Fibroblast of pulmonary artery (primary cell): Measurements from ENCODE around the gene SIVA1.

Experiments
- DNase-seq: peaks from one replicate; pipeline ENCODE4 v3.0.0-alpha.2; 2010; ENCODE audit warnings: low read depth
- H3K4me3 ChIP-seq: replicated peaks from 2 replicates; pipeline ENCODE4 v1.5.1; 2011; ENCODE audit warnings: low read depth, mild to moderate bottlenecking, control low read depth, low read length, moderate library complexity
- CTCF ChIP-seq: IDR thresholded peaks from 2 replicates; pipeline ENCODE4 v1.5.1; 2011; ENCODE audit warnings: mild to moderate bottlenecking, control low read depth, low read length, inconsistent platforms; ENCODE audit errors: missing control alignments

SIVA1 gene

DNA sequence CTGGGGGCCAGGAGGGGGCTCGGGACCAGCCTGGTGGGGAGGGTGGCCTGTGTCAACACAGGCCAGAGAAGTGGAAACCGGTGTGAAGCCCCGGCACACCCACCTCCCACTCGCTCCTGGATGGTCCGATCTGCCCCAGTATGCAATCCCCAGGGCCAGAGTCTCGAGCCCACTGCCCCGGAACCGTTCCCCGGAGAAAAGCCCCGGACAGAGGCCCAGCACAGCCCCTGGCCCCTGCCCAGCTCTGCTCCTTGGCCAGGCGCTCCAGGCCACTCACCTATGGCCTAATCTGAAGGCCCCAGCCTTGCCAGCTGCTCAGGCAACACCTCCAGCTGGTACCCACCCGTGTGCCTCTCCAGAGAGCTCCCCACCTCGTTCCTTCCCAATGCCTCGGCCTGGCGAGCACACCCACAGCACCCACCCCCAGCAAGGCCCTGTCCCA lies 24.9 kb downstream of the SIVA1 start:
- no peak overlapping the region for H3K4me3 ChIP-seq
- no peak for TF ChIP-seq CTCF
- no peak for DNase-seq

GRCh38 chr14:104778694-104779331 lies 25.9 kb downstream of the SIVA1 start:
- DNase-seq, result no peak
- no peak overlapping the region for H3K4me3 ChIP-seq
- TF ChIP-seq CTCF, result no peak

DNA sequence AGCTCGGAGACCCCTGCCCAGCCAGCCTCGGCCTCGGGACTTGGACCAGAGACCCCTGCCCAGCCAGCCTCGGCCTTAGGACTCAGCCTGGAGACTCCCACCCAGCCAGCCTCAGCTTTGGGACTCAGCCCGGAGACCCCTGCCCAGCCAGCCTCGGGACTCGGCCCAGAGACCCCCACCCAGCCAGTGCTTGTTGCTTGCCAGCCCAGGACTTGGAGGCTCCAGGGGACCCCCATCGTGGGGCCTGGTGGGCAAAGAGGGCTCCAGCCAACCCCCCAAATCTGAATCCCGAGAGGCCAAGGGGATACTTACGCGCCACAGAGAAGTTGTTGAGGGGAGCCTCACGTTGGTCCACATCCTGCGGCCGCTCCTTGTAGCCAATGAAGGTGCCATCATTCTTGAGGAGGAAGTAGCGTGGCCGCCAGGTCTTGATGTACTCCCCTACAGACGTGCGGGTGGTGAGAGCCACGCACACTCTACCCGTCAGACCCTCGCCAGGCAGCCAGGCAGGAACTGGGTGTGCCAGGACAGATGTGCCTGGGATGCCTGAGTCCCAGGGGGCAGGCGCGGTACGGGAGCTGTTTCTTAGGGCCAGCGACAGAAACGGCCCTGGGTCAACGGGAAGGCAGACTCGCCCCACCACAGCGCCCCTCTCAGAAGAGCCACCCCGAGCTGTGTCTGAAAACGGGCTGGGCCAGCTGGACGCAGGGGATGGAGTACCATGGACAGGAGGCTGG lies 27.0 kb downstream of the SIVA1 start:
- no peak for TF ChIP-seq CTCF
- DNase-seq, result no peak
- H3K4me3 ChIP-seq, result no peak overlapping the region

GRCh38 chr14:104780513-104781030 lies 27.6 kb downstream of the SIVA1 start:
- H3K4me3 ChIP-seq, result no peak overlapping the region
- DNase-seq, result no peak
- TF ChIP-seq CTCF, result no peak

DNA sequence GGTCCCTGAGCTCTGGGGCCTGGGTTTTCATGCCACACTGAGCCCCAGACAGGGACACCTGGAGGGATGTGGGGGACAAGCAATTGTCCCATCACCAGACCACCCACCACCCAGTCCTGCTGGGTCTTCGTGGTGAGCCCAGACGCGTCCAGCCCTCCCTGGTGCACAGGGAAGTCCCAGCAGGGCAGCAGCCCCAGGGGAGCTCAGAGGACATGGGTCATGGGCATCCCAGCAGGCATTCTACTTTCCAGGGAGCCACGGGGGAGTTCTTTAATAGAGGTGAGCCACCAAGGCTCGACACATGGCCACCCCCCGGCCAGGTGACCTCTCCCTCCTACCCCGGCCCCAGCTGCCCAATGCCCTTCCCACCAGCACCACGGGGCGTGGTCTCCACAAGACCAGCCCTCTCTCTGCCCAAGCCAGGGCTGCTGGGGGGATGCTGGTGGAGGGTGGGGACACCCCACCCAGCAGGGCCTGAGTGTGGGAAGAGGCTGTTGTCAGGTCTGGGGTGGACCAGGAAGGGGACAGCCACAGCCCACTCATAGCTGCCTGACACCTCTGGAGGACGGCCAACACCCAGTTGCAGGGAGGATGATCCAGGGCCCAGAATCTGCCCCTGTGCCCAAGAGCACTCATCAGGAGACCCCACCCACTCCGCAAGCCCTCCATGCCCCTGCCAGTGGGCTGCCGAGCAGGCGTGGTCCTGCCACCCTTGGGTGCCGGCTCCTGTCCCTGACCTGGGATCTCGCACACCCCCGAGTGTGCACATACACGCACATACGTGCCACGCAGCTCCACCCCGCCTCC lies 28.5 kb downstream of the SIVA1 start:
- no peak overlapping the region for H3K4me3 ChIP-seq
- TF ChIP-seq CTCF, result no peak
- no peak for DNase-seq

DNA sequence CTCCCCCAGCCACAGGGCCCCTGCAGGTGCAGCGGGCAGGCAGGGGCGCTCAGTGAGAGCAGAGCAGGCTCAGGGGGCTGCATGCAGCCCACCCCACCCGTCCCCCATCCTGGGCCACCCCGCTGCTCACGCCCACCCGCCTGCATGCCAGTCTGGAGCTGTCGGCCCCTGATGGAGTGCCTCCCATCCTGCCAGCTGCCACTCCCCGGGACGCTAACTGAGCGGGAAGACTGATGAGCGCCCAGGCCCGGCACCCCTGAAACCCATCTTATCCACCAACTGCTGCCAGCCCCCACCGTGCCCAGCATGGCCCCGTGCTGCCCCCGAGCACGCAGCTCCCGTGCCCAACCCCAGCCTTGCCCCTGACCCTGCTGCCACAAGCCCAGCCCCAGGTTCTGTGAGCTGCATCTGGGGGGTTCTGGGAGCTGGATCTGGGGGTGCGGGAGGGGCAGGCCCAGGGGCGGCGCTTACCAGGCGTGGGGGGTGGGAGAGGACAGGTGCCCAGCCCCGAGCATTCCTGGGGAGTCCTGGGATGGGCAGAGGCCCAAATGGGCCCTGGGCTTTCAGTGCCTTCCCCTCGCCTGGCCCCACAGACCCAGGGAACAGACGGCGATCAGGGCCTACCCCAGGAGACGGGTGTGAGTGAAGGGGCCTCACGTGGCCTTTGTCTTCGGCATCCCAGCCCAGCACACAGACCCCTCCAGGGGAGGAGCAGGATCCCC lies 29.3 kb downstream of the SIVA1 start:
- TF ChIP-seq CTCF, result no peak
- H3K4me3 ChIP-seq, result no peak overlapping the region
- DNase-seq, result no peak
